ENCODE measurements around the gene PDGFRB.
A peak's percentile ranks its signal among the peaks of the same experiment; 100 is the strongest.

Gene PDGFRB

GRCh38 chr5:150168864-150169263 lies 13.2 kb upstream of the PDGFRB start:
- H4K20me1 ChIP-seq (ENCODE audit: control insufficient read depth, insufficient read depth, low read depth, low read length): no peaks in the 10 kb centered on the region
- H3K36me3 ChIP-seq (ENCODE audit: control insufficient read depth, low read length): no peaks in the 10 kb centered on the region
- H3K9me2 ChIP-seq (replicated peaks; ENCODE audit: control insufficient read depth, low read length): no peaks in the 10 kb centered on the region
- no peaks in the 10 kb centered on the region for H3F3A ChIP-seq (ENCODE audit: control insufficient read depth, insufficient read depth)
- 0 out of 2 replicates have a peak, but pooled peaks cover 4% of the 10 kb centered on the region for H3K27me3 ChIP-seq (ENCODE audit: control insufficient read depth, low read length)
- TF ChIP-seq CTCF (IDR thresholded peaks at IDR 0.05; ENCODE audit: low read depth, low read length, poor library complexity, severe bottlenecking): no peak
- no peak for TF ChIP-seq EZH2phosphoT487 (IDR thresholded peaks at IDR 0.05; ENCODE audit: borderline replicate concordance, low read length)
- H3K27ac ChIP-seq (ENCODE audit: low read depth, low read length): no peak overlapping the region
- H3K9me3 ChIP-seq (ENCODE audit: control insufficient read depth, insufficient read depth, low read length): no peaks in the 10 kb centered on the region
- H3K79me2 ChIP-seq (ENCODE audit: control insufficient read depth, low read length): no peaks in the 10 kb centered on the region
- H3K4me3 ChIP-seq (ENCODE audit: low read length): no peak overlapping the region
- no peak overlapping the region for H3K4me2 ChIP-seq (ENCODE audit: low read length)
- no peaks in the 10 kb centered on the region for H3K4me1 ChIP-seq (ENCODE audit: control insufficient read depth, low read length)

DNA sequence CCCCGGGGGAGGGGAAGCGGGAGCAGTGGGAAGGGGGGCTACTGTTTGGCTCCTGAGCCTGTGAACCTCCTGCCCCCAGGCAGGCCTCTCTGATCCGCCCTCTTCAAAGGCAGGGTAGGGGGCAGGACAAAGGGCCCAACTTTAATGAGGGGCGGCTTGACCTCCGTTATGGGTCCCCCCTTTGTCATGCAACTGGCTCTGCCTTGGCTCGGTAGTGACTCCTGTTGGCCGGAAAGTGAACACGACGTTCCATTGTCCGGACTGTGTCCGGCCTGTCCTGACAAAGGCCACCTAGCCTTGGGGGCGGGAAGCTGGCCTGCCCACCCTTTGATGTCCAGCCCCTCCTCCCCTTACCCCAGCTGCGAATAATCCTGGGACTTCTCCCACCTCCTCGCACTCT lies 12.3 kb upstream of the PDGFRB start:
- no peak overlapping the region for H3K4me2 ChIP-seq (ENCODE audit: low read length)
- H3K79me2 ChIP-seq (ENCODE audit: control insufficient read depth, low read length): no peaks in the 10 kb centered on the region
- H3K9me2 ChIP-seq (replicated peaks; ENCODE audit: control insufficient read depth, low read length): no peaks in the 10 kb centered on the region
- H4K20me1 ChIP-seq (ENCODE audit: control insufficient read depth, insufficient read depth, low read depth, low read length): no peaks in the 10 kb centered on the region
- 0 out of 2 replicates have a peak, but pooled peaks cover 4% of the 10 kb centered on the region for H3K27me3 ChIP-seq (ENCODE audit: control insufficient read depth, low read length)
- H3K36me3 ChIP-seq (ENCODE audit: control insufficient read depth, low read length): no peaks in the 10 kb centered on the region
- H3K4me3 ChIP-seq (ENCODE audit: low read length): no peak overlapping the region
- no peaks in the 10 kb centered on the region for H3K9me3 ChIP-seq (ENCODE audit: control insufficient read depth, insufficient read depth, low read length)
- TF ChIP-seq CTCF (IDR thresholded peaks at IDR 0.05; ENCODE audit: low read depth, low read length, poor library complexity, severe bottlenecking): peak; percentile 28
- TF ChIP-seq EZH2phosphoT487 (IDR thresholded peaks at IDR 0.05; ENCODE audit: borderline replicate concordance, low read length): no peak
- H3K4me1 ChIP-seq (ENCODE audit: control insufficient read depth, low read length): no peaks in the 10 kb centered on the region
- no peak overlapping the region for H3K27ac ChIP-seq (ENCODE audit: low read depth, low read length)
- H3F3A ChIP-seq (ENCODE audit: control insufficient read depth, insufficient read depth): no peaks in the 10 kb centered on the region

DNA sequence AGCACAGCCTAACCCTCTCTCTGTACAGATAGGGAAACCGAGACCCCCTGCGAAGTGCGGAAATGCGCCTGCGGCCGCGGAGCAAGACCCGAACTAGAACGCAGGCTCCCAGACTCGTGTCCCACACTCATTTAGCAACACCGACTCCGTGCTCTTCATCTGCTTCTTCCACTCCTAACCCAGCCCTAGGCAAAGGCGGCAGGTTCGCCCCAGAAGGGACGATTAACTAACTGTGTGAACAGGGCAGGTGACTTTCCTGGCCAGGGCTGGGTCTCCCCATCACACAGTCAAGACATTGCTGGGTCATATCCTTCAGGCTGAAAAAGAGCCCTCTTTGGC lies 11.8 kb upstream of the PDGFRB start:
- Histone ChIP-seq H3K27me3 (ENCODE audit: control insufficient read depth, low read length) (0 out of 2 replicates have a peak, but pooled peaks cover 4% of the 10 kb centered on the region), H3K4me3 (ENCODE audit: low read length) (no peak overlapping the region)

More for the DNA sequence above, 11.8 kb upstream of the PDGFRB start:
- H3K27ac ChIP-seq (ENCODE audit: low read depth, low read length): no peak overlapping the region
- H3K9me2 ChIP-seq (replicated peaks; ENCODE audit: control insufficient read depth, low read length): no peaks in the 10 kb centered on the region
- H3K4me2 ChIP-seq (ENCODE audit: low read length): no peak overlapping the region
- no peaks in the 10 kb centered on the region for H3K36me3 ChIP-seq (ENCODE audit: control insufficient read depth, low read length)
- TF ChIP-seq CTCF (IDR thresholded peaks at IDR 0.05; ENCODE audit: low read depth, low read length, poor library complexity, severe bottlenecking) (no peak), EZH2phosphoT487 (IDR thresholded peaks at IDR 0.05; ENCODE audit: borderline replicate concordance, low read length) (no peak)
- no peaks in the 10 kb centered on the region for H3F3A ChIP-seq (ENCODE audit: control insufficient read depth, insufficient read depth)
- no peaks in the 10 kb centered on the region for H3K79me2 ChIP-seq (ENCODE audit: control insufficient read depth, low read length)
- H3K9me3 ChIP-seq (ENCODE audit: control insufficient read depth, insufficient read depth, low read length): no peaks in the 10 kb centered on the region
- H4K20me1 ChIP-seq (ENCODE audit: control insufficient read depth, insufficient read depth, low read depth, low read length): no peaks in the 10 kb centered on the region
- H3K4me1 ChIP-seq (ENCODE audit: control insufficient read depth, low read length): no peaks in the 10 kb centered on the region
